ENCODE measurements around the gene PC. TPM values are rescaled to one million over a fixed set of nuclear protein-coding genes. Genes with fewer than 3 reads are reported as not detected.

Gene PC
- total and polyA plus RNA-seq, 4 experiments from 2014 or later = 2.9 to 7.7 (median 5.4) TPM

DNA sequence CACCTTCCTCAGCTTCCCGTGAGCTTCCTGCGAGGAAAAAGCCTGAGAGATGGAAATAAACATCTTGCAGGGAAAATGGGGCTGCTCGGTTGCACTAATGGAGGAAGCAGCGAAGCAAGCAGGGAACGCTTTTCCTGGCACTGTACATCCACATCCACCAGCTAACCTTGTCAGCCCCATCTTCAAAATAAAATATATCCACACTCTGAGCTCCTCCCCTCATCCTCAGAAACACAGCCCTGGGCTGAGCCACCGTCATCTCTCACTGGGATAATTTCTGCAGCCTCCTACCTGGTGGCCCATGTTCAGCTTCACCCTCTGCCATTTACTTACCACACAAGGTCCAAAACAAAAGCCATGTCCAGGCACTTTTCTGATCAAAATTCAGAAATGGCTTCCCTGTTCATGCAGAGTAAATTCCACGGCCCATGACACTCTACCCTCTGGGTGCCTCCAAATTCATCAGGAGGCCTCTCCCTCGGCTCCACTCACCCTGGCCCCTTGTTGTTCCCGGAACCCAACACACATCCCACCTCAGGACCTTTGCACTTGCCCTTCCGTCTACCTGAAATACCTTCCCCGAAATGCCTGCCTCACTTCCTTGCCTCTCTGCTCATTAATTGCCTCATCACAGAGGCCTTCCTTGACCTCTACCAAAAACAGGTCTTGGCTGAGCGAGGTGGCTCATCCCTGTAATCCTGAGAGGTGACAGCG, 29.9 kb upstream of the PC start:
- Mint-ChIP-seq H3K9me3 (no peaks in the 10 kb centered on the region), H3K27ac (no peak overlapping the region), H3K4me1 (peaks cover 0 to 3% (median 1%) of the 10 kb centered on the region in 4 donors), H3K36me3 (no peaks in the 10 kb centered on the region), H3K27me3 (peaks cover 3 to 15% of the 10 kb centered on the region in 2 donors), H3K4me3 (peak overlapping the region in 1 of 8 donors; percentile 5)
- Histone ChIP-seq H3K27ac (ENCODE audit: low read depth, low read length) (no peak overlapping the region), H3K4me1 (ENCODE audit: insufficient read depth, low read length) (no peaks in the 10 kb centered on the region), H3K36me3 (ENCODE audit: insufficient read depth, low read length) (no peaks in the 10 kb centered on the region), H3K27me3 (ENCODE audit: insufficient read depth, low read length) (no peaks in the 10 kb centered on the region), H3K9me3 (ENCODE audit: control insufficient read depth in 1 of 2, low read length in 2 of 2) (no peaks in the 10 kb centered on the region), H3K4me3 (ENCODE audit: low read length in 2 of 2) (no peak overlapping the region)
- ChIA-PET POLR2A (ENCODE audit: partially characterized antibody) (no interaction called here), CTCF (ENCODE audit: partially characterized antibody) (no interaction called here)
- intact Hi-C loops (cut with micrococcal nuclease) = no loop called here
- no peak for DNase-seq

DNA sequence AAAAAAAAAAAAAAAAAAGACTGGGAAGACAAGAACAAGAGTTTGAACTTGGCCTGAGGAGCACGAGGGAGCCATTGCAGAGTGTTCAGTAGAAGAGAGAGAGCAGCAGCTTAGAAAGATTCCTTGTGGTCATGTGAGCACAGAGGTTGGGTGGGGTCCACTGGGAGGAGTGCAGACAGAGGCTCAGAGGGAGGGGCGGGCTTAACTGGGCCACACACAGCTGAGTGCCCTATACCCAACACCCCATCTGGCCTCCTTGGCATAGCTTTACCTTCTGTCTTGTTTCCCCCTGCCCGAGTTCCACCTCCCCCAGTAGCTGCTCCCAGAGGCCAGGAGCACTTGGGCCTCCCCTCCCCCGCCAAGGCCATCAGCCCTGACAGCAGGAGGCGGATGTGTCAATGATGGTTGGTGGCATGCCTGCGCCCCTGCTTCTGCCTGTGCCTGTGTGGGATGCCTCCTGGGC, 29.0 kb upstream of the PC start:
- Histone ChIP-seq H3K4me3 (ENCODE audit: low read length in 2 of 2) (no peak overlapping the region), H3K27ac (ENCODE audit: low read depth, low read length) (no peak overlapping the region), H3K9me3 (ENCODE audit: control insufficient read depth in 1 of 2, low read length in 2 of 2) (no peaks in the 10 kb centered on the region), H3K36me3 (ENCODE audit: insufficient read depth, low read length) (no peaks in the 10 kb centered on the region), H3K4me1 (ENCODE audit: insufficient read depth, low read length) (peaks cover 1% of the 10 kb centered on the region), H3K27me3 (ENCODE audit: insufficient read depth, low read length) (no peaks in the 10 kb centered on the region)
- Mint-ChIP-seq H3K27ac (no peak overlapping the region), H3K36me3 (no peaks in the 10 kb centered on the region), H3K27me3 (peaks cover 3 to 19% of the 10 kb centered on the region in 2 donors), H3K4me3 (no peak overlapping the region), H3K4me1 (peaks cover 0 to 5% (median 2%) of the 10 kb centered on the region in 4 donors), H3K9me3 (no peaks in the 10 kb centered on the region)
- ChIA-PET CTCF (ENCODE audit: partially characterized antibody) (no interaction called here), POLR2A (ENCODE audit: partially characterized antibody) (no interaction called here)
- no peak for DNase-seq
- intact Hi-C loops (cut with micrococcal nuclease) = no loop called here

DNA sequence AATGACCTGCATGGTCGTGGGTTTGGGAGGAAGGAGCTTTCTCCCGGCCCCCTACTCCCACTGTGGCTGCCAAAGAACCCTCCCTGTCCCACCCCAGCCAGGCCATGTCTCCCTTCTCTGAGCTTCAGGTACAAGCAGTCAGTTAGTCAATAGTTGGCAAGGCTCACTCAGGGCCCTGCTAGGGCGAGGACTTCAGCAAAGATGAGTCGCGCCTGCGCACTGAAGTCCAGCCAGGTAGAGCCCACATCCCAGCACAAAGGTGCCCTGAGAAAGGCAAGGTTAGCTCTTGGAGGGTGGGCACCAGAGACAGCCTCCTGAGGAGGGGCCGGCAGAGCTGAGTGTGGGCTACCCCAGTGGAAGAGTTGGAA, 28.0 kb upstream of the PC start:
- Histone ChIP-seq H3K4me3 (ENCODE audit: low read length in 2 of 2) (no peak overlapping the region), H3K36me3 (ENCODE audit: insufficient read depth, low read length) (no peaks in the 10 kb centered on the region), H3K27ac (ENCODE audit: low read depth, low read length) (no peak overlapping the region), H3K27me3 (ENCODE audit: insufficient read depth, low read length) (no peaks in the 10 kb centered on the region), H3K4me1 (ENCODE audit: insufficient read depth, low read length) (peaks cover 5% of the 10 kb centered on the region), H3K9me3 (ENCODE audit: control insufficient read depth in 1 of 2, low read length in 2 of 2) (no peaks in the 10 kb centered on the region)
- POLR2A ChIA-PET (ENCODE audit: partially characterized antibody) = no interaction called here
- DNase-seq = no peak
- Mint-ChIP-seq H3K27me3 (peaks cover 3 to 18% of the 10 kb centered on the region in 2 donors), H3K9me3 (no peaks in the 10 kb centered on the region), H3K4me3 (no peak overlapping the region), H3K36me3 (no peaks in the 10 kb centered on the region), H3K27ac (no peak overlapping the region), H3K4me1 (peaks cover 0 to 9% (median 5%) of the 10 kb centered on the region in 4 donors)
- intact Hi-C loops (cut with micrococcal nuclease) = no loop called here
- CTCF ChIA-PET (ENCODE audit: partially characterized antibody) = no interaction called here

DNA sequence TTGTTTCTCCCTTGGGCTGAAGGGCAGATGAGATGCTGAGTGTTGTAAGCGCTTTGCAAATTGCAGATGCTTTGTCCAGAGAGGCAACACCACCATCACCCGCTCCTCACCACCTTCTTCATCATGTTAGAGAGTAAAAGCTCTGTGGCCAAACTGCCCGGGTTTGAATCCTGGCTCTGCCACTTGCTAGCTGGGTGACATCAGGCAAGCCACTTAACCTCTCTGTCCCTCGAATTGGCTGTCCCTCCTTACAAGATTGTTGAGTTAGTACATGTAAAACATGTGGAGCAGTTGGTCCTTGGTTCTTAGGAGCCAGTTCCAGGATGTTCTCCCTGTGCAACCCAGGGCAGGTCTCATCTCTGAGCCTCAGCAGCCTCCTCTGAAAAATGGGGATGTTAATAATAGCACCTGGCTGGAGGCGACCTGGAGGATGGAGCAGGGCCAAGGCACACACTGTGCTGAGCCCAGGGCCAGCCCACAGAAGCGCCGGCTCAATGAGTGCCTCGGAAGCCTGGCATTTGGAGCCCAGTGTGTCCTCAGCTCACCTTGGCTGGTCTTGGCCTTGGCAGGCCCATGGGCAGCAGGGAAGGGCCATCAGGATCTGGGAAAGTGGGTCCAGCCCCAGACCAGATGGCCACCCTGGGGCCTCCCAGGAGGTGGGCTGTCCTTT, 27.5 kb upstream of the PC start:
- peaks cover 0 to 9% (median 5%) of the 10 kb centered on the region in 4 donors for H3K4me1 Mint-ChIP-seq
- peaks cover 3 to 18% of the 10 kb centered on the region in 2 donors for H3K27me3 Mint-ChIP-seq
- no peaks in the 10 kb centered on the region for H3K9me3 ChIP-seq (ENCODE audit: control insufficient read depth in 1 of 2, low read length in 2 of 2)
- no peak overlapping the region for H3K4me3 Mint-ChIP-seq
- peaks cover 5% of the 10 kb centered on the region for H3K4me1 ChIP-seq (ENCODE audit: insufficient read depth, low read length)
- no peaks in the 10 kb centered on the region for H3K27me3 ChIP-seq (ENCODE audit: insufficient read depth, low read length)
- H3K36me3 Mint-ChIP-seq = no peaks in the 10 kb centered on the region
- H3K4me3 ChIP-seq (ENCODE audit: low read length in 2 of 2) = no peak overlapping the region
- intact Hi-C loops (cut with micrococcal nuclease) = no loop called here
- no peak for DNase-seq
- no peaks in the 10 kb centered on the region for H3K36me3 ChIP-seq (ENCODE audit: insufficient read depth, low read length)
- ChIA-PET CTCF (ENCODE audit: partially characterized antibody) (no interaction called here), POLR2A (ENCODE audit: partially characterized antibody) (no interaction called here)
- H3K27ac ChIP-seq (ENCODE audit: low read depth, low read length) = no peak overlapping the region
- no peak overlapping the region for H3K27ac Mint-ChIP-seq
- no peaks in the 10 kb centered on the region for H3K9me3 Mint-ChIP-seq

DNA sequence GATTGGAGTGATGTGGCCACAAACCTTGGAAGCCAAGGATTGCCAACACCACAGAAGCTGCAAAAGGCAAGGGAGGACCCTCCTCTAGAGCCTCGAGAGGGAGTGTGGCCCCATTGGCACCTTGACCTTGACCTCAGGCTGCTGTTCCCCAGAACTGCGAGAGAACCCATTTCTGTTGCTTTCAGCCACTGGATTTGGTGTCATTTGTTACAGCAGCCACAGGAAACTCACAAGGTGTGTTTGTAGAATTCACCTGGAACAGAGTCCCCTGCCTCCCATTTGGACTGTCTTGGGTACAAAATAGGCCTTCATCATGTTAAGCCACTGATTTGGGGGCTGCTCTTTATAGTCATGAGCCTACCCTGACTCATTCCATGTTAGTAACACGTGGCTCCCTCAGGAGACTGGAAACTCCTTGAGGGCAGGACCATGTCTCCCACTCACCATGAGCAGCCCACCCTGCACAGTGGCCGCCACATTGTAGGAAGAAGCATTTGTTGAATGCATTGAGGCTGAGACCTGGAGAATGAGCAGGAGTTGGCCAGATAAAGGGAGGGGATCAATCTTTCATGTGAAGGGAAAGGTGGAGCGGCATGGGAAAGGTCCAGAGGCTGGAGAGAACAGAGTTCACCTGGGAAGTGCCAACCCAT, 25.2 kb upstream of the PC start:
- Mint-ChIP-seq H3K4me1 (peaks cover 0 to 8% (median 5%) of the 10 kb centered on the region in 4 donors), H3K36me3 (peaks cover 0 to 3% of the 10 kb centered on the region in 2 donors), H3K27me3 (peaks cover 2 to 13% of the 10 kb centered on the region in 2 donors), H3K4me3 (no peak overlapping the region), H3K27ac (no peak overlapping the region), H3K9me3 (peaks cover 0 to 8% (median 4%) of the 10 kb centered on the region in 8 donors)
- Histone ChIP-seq H3K4me3 (ENCODE audit: low read length in 2 of 2) (no peak overlapping the region), H3K27ac (ENCODE audit: low read depth, low read length) (no peak overlapping the region), H3K36me3 (ENCODE audit: insufficient read depth, low read length) (no peaks in the 10 kb centered on the region), H3K9me3 (ENCODE audit: control insufficient read depth in 1 of 2, low read length in 2 of 2) (peaks cover 0 to 3% of the 10 kb centered on the region in 2 donors), H3K27me3 (ENCODE audit: insufficient read depth, low read length) (no peaks in the 10 kb centered on the region), H3K4me1 (ENCODE audit: insufficient read depth, low read length) (peaks cover 5% of the 10 kb centered on the region)
- DNase-seq = no peak
- POLR2A ChIA-PET (ENCODE audit: partially characterized antibody) = no interaction called here
- intact Hi-C loops (cut with micrococcal nuclease) = no loop called here
- CTCF ChIA-PET (ENCODE audit: partially characterized antibody) = no interaction called here

DNA sequence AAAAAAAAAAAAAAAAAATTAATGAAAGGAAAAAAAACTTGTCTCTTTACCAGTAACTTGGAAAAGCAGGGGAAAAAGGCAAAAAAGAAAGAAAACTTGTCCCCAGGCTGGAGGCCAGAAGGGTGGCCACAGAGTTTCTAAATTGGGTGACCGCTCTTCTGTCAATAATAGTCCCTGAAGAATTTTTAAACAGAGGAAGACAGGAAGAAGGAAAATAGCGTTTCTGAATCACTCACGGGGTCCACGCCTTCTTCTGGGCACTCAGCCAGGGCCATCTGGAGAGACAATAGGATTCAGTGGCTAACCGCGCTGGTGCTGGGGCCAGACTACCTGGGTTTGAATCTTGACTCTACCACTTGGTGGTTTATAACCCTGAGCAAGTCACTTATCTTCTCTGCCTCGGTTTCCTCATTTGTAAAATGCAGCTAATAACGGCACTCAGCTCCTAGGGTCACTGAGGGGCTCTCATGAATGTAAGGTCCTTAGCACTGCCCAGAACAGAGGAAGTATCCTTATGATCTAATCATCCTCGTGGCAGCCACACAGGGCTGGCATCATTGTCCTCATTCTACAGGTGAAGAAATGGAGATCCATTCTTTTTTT, 23.9 kb upstream of the PC start:
- Histone ChIP-seq H3K36me3 (ENCODE audit: insufficient read depth, low read length) (no peaks in the 10 kb centered on the region), H3K27ac (ENCODE audit: low read depth, low read length) (no peak overlapping the region), H3K4me1 (ENCODE audit: insufficient read depth, low read length) (peaks cover 5% of the 10 kb centered on the region), H3K4me3 (ENCODE audit: low read length in 2 of 2) (no peak overlapping the region), H3K27me3 (ENCODE audit: insufficient read depth, low read length) (no peaks in the 10 kb centered on the region), H3K9me3 (ENCODE audit: control insufficient read depth in 1 of 2, low read length in 2 of 2) (peaks cover 0 to 3% of the 10 kb centered on the region in 2 donors)
- intact Hi-C loops (cut with micrococcal nuclease) = no loop called here
- H3K27me3 Mint-ChIP-seq = peaks cover 2 to 12% of the 10 kb centered on the region in 2 donors
- CTCF ChIA-PET (ENCODE audit: partially characterized antibody) = no interaction called here
- H3K9me3 Mint-ChIP-seq = peaks cover 0 to 11% (median 4%) of the 10 kb centered on the region in 8 donors
- peaks cover 0 to 7% (median 4%) of the 10 kb centered on the region in 4 donors for H3K4me1 Mint-ChIP-seq
- POLR2A ChIA-PET (ENCODE audit: partially characterized antibody) = no interaction called here
- H3K4me3 Mint-ChIP-seq = no peak overlapping the region
- no peak overlapping the region for H3K27ac Mint-ChIP-seq
- H3K36me3 Mint-ChIP-seq = peaks cover 0 to 3% of the 10 kb centered on the region in 2 donors
- DNase-seq = no peak
